Type B pancreatic cell (in vitro differentiated cells): ENCODE results near the gene INPP5A. TPM values are rescaled to one million over a fixed set of nuclear protein-coding genes. Genes with fewer than 3 reads are reported as not detected.

Source experiments
- DNase-seq: peaks from one replicate; pipeline ENCODE4 v3.0.0; 2021; ENCODE audit warnings: mixed read lengths; ENCODE audit not compliant: unreplicated experiment; ENCODE audit errors: extremely low spot score
- H3K27ac Mint-ChIP-seq: 2 replicates; pipeline ENCODE4 v1.8.0; 2021; ENCODE audit warnings: mild to moderate bottlenecking, mixed read lengths
- H3K27me3 Mint-ChIP-seq: 2 replicates; pipeline ENCODE4 v1.8.0; 2021; ENCODE audit warnings: mixed read lengths
- H3K36me3 Mint-ChIP-seq: 2 replicates; pipeline ENCODE4 v1.8.0; 2021; ENCODE audit warnings: mixed read lengths
- H3K4me1 Mint-ChIP-seq: one replicate; pipeline ENCODE4 v1.8.0; 2021; ENCODE audit warnings: mixed read lengths; ENCODE audit not compliant: unreplicated experiment
- H3K4me3 Mint-ChIP-seq: 2 replicates; pipeline ENCODE4 v1.8.0; 2021; ENCODE audit warnings: mild to moderate bottlenecking, mixed read lengths
- H3K9me3 Mint-ChIP-seq: 2 replicates; pipeline ENCODE4 v1.8.0; 2021; ENCODE audit warnings: mixed read lengths
- total RNA-seq: library from RNA; stranded (reverse); gene quantifications from 2 replicates; pipeline ENCODE4 v1.2.1, GENCODE V29; 2021; ENCODE audit warnings: low replicate concordance
- TF ChIP-seq, protein P1 (sequence below): fragments of 200-600 bp; sonication (generic); conservative IDR thresholded peaks from 2 replicates; pipeline ENCODE4 v1.5.0; 2021; ENCODE audit warnings: antibody characterized with exemption, mild to moderate bottlenecking

Gene INPP5A
- total RNA-seq, 1 donor from 2014 or later = 26.6 TPM

DNA sequence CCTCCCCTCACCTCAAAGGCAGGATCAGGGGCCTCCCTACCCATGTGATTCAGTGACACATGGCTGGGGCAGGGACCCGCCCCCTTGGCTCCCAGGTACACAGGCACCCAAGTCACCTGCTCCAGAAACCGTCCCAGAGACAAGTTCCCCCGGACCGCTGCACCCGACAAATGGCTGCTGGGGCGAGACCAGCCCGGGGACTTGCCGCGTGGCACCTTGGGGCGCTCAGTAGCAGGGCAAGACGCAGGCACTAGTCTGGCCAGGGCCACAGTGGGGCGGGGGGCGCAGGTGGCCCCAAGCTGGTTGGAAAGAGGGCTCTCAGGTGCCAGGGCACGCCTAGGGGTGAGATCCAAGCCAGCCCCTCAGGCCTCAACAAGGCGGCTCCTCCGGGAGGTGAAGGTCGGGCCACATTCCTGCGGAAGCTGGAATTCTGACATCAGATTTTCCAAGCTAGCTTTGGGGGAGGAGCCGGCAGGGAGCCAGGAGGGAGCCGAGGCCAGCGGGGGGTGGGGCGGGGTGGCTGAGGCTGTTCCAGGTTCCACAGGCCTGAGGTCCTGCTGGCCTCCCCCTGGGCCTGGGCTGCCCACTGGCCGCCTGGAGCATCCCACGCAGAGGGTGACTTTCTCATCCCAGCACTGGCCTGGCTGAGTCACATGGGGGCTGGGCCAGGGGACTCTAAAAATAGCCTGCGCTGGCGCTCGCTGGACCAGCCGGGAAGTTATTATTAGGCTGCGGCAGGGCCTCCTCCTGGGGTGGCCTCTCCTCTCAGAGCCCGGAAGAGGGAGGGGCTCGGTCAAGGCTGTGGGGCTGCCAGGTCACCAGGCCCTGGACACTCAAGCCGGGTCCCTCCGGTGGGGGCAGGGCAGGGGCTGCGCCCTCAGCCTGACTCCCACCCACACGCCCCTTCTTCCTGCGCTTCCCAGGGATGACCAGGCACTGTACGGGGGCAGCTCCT lies 20.5 kb upstream of the INPP5A start:
- Mint-ChIP-seq H3K4me3 (peak overlapping the region; percentile 11), H3K27ac (peak overlapping the region; percentile 74), H3K9me3 (no peaks in the 10 kb centered on the region), H3K27me3 (peaks cover 5% of the 10 kb centered on the region), H3K4me1 (peaks cover 34% of the 10 kb centered on the region), H3K36me3 (no peaks in the 10 kb centered on the region)
- no peak for DNase-seq
- TF ChIP-seq, protein P1, sequence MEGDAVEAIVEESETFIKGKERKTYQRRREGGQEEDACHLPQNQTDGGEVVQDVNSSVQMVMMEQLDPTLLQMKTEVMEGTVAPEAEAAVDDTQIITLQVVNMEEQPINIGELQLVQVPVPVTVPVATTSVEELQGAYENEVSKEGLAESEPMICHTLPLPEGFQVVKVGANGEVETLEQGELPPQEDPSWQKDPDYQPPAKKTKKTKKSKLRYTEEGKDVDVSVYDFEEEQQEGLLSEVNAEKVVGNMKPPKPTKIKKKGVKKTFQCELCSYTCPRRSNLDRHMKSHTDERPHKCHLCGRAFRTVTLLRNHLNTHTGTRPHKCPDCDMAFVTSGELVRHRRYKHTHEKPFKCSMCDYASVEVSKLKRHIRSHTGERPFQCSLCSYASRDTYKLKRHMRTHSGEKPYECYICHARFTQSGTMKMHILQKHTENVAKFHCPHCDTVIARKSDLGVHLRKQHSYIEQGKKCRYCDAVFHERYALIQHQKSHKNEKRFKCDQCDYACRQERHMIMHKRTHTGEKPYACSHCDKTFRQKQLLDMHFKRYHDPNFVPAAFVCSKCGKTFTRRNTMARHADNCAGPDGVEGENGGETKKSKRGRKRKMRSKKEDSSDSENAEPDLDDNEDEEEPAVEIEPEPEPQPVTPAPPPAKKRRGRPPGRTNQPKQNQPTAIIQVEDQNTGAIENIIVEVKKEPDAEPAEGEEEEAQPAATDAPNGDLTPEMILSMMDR = no peak

DNA sequence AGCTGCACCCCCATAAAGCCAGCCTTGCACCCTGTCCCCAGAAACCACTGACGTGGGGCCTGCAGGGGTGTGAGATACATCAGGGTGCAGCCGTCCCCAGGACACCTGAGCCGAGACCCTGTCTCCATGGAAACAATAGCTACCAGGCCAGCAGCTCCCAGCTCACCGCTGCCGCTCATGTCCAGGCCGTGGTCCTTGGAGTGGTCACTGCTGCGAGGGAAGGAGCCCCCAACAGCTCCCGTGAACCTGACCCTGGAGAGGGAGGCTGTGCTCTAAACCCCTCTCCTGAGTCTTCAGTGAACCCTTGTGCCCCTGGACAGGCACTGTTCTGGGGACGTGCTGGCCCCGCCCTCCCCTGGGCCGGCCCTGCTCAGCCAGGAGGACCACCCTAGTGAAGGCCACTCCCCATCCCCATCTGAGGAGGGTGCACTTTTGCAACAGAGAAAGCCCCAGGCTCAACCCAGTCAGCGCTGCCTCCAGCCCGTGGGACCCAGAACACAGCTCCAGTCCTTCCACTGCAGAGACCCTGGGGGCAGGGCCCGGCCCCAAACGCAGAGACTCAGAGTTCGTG lies 19.6 kb upstream of the INPP5A start:
- H3K9me3 Mint-ChIP-seq = no peaks in the 10 kb centered on the region
- peaks cover 5% of the 10 kb centered on the region for H3K27me3 Mint-ChIP-seq
- H3K27ac Mint-ChIP-seq = peak overlapping the region; percentile 76
- no peaks in the 10 kb centered on the region for H3K36me3 Mint-ChIP-seq
- peak overlapping the region; percentile 80 for H3K4me3 Mint-ChIP-seq
- peaks cover 34% of the 10 kb centered on the region for H3K4me1 Mint-ChIP-seq
- no peak for DNase-seq
- TF ChIP-seq, protein P1 = no peak

DNA sequence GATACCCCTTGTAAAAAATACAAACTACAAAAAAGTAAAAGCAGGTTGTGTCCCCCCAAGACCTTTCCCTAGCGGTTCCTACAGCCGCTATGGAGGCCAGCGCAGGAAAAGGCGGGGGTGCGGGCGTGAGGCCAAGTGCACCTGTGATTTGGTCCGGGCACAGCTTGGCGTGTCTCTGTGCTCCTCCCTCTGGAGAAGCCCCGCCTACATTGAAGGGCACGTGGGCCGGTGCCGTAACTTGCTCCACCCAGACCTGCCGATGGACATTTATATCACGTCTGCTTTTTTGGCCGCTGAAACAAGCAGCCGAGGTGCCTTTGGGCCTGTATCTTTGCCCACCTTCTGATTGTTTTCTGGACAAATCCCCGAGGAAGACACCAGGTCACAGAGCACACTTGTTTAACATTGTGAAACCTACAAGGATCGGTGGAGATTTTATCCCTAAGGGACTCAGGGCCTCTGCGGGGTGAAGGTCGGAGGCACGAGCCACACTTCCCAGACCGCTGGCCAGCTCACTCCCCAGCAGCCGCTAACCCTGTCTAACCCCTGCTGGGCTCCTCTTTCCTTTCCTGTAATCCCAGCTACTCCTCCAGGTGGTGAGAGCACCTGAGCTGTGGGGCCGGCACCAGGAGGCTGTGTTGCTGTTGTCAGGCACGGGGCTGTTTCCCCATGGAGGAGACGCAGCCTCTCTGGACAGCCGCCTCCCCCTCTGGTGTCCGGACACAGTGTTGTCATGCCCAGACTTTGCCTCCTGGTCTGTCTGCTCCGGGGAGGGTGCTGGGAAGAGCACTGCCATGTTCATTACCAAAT lies 18.8 kb upstream of the INPP5A start:
- Mint-ChIP-seq H3K27me3 (peaks cover 5% of the 10 kb centered on the region), H3K27ac (peak overlapping the region; percentile 76), H3K4me3 (peak overlapping the region; percentile 80), H3K4me1 (peaks cover 34% of the 10 kb centered on the region), H3K36me3 (no peaks in the 10 kb centered on the region), H3K9me3 (no peaks in the 10 kb centered on the region)
- no peak for DNase-seq
- TF ChIP-seq, protein P1 = no peak

DNA sequence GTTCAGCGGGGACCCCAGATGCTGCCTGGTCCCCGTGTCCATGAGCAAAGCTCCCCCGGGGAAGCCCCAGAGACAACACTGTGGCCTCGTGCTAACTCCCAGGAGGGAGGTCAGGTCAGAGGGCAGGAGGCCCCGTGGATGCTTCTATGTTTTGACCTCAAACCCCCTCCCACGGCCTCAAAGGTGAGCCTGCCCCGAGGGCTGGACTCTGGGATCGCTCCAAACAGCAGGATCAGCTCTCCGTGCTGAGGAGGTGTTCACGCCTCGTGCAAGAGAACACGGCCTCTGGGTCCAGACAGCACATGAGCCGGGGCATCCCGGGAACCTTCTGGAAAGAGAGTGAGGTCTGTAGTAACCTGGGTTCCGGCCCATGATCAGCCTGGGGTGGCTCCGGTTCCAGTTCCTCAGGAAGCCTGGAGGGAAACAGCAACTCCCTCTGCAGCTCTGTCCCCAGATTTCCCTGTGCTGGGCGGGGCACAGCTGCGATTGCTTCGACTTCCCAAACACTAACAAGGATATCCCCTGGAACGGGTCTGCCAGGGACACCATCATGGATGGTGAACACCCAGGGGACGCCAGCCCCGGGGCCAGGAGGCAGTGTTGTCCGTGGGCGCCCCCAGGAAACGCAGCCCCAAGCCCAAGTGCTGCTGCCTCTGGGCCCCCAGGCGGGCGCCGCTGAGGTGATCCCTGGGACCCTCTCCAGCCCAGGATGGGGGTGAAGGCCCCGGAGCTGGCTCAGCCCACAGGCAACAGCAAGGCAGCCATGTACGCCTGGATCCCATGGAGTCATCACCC lies 18.0 kb upstream of the INPP5A start:
- Mint-ChIP-seq H3K27me3 (peaks cover 5% of the 10 kb centered on the region), H3K9me3 (no peaks in the 10 kb centered on the region), H3K36me3 (no peaks in the 10 kb centered on the region), H3K4me1 (peaks cover 34% of the 10 kb centered on the region), H3K27ac (no peak overlapping the region), H3K4me3 (peak overlapping the region; percentile 41)
- TF ChIP-seq, protein P1 = no peak
- DNase-seq = no peak
